Epithelial cell of prostate (primary cell): ENCODE data around the gene MPRIP.
A peak's percentile ranks its signal among the peaks of the same experiment; 100 is the strongest.

ENCODE experiments used
- DNase-seq: peaks from one replicate; pipeline ENCODE4 v3.0.0-alpha.2; 2011; ENCODE audit warnings: low read depth, low spot score
- H3K27ac ChIP-seq: fragments of 450-650 bp; 2 replicates; pipeline ENCODE4 v1.5.1; 2017; ENCODE audit warnings: mild to moderate bottlenecking

MPRIP gene

GRCh38 chr17:17063546-17064122, 21.4 kb downstream of the MPRIP start:
- no peak for DNase-seq
- peak overlapping the region; percentile 42 for H3K27ac ChIP-seq

- DNase-seq, result no peak
- H3K27ac ChIP-seq, result peak overlapping the region; percentile 0
Measured at GRCh38 chr17:17064322-17064721, 22.1 kb downstream of the MPRIP start.

- no peak for DNase-seq
- H3K27ac ChIP-seq, result no peak overlapping the region
Measured at GRCh38 chr17:17066021-17066420, 23.8 kb downstream of the MPRIP start.

GRCh38 chr17:17067257-17067656, 25.0 kb downstream of the MPRIP start:
- peak overlapping the region; percentile 32 for H3K27ac ChIP-seq
- no peak for DNase-seq

- H3K27ac ChIP-seq, result peak overlapping the region; percentile 3
- DNase-seq, result no peak
Measured at GRCh38 chr17:17069849-17070248, 27.6 kb downstream of the MPRIP start.

GRCh38 chr17:17070931-17071330, 28.7 kb downstream of the MPRIP start:
- DNase-seq, result no peak
- peak overlapping the region; percentile 28 for H3K27ac ChIP-seq

GRCh38 chr17:17071531-17072360, 29.5 kb downstream of the MPRIP start:
- peak overlapping the region; percentile 28 for H3K27ac ChIP-seq
- DNase-seq, result no peak

- H3K27ac ChIP-seq, result peak overlapping the region; percentile 28
- DNase-seq, result no peak
Measured at GRCh38 chr17:17072546-17072945, 30.3 kb downstream of the MPRIP start.

- peak overlapping the region; percentile 51 for H3K27ac ChIP-seq
- DNase-seq, result no peak
Measured at GRCh38 chr17:17073030-17073564, 30.8 kb downstream of the MPRIP start.

- H3K27ac ChIP-seq, result peak overlapping the region; percentile 51
- DNase-seq, result no peak
Measured at GRCh38 chr17:17073581-17074403, 31.5 kb downstream of the MPRIP start.

- peak overlapping the region; percentile 51 for H3K27ac ChIP-seq
- DNase-seq, result no peak
Measured at GRCh38 chr17:17075125-17075781, 33.0 kb downstream of the MPRIP start.

- H3K27ac ChIP-seq, result peak overlapping the region; percentile 51
Measured at GRCh38 chr17:17076066-17076465, 33.8 kb downstream of the MPRIP start.

GRCh38 chr17:17077101-17077500, 34.8 kb downstream of the MPRIP start:
- H3K27ac ChIP-seq, result peak overlapping the region; percentile 16
- no peak for DNase-seq

More at GRCh38 chr17:17076066-17076465, 33.8 kb downstream of the MPRIP start:
- DNase-seq, result no peak

- DNase-seq, result no peak
Measured at GRCh38 chr17:17077861-17078732, 35.8 kb downstream of the MPRIP start.

GRCh38 chr17:17078832-17079231, 36.6 kb downstream of the MPRIP start:
- DNase-seq, result no peak
- no peak overlapping the region for H3K27ac ChIP-seq

More at GRCh38 chr17:17077861-17078732, 35.8 kb downstream of the MPRIP start:
- H3K27ac ChIP-seq, result peak overlapping the region; percentile 16

GRCh38 chr17:17079336-17079735, 37.1 kb downstream of the MPRIP start:
- H3K27ac ChIP-seq, result peak overlapping the region; percentile 3
- DNase-seq, result no peak

GRCh38 chr17:17079761-17080160, 37.5 kb downstream of the MPRIP start:
- peak overlapping the region; percentile 3 for H3K27ac ChIP-seq
- DNase-seq, result no peak

GRCh38 chr17:17080181-17080631, 37.9 kb downstream of the MPRIP start:
- no peak for DNase-seq
- H3K27ac ChIP-seq, result peak overlapping the region; percentile 3

- no peak overlapping the region for H3K27ac ChIP-seq
- DNase-seq, result no peak
Measured at GRCh38 chr17:17080781-17081180, 38.5 kb downstream of the MPRIP start.
